Limb (tissue), 2 donors: ENCODE measurements around the gene TXNRD1.
"Not testable (repeated sequence)": the region's sequence is repeated elsewhere in the genome, so short reads cannot be mapped to it uniquely, and the experiment has no call there.

ENCODE experiments used
- DNase-seq, 2 donors: peaks; one replicate each; pipeline ENCODE4 v3.0.0-alpha.2; 2016; ENCODE audit errors: extremely low spot score in 2 of 2

TXNRD1 gene

GRCh38 chr12:104190641-104191176 lies 24.9 kb upstream of the TXNRD1 start:
- no peak for DNase-seq

GRCh38 chr12:104197264-104197663 lies 18.3 kb upstream of the TXNRD1 start:
- DNase-seq, result no peak

- no peak for DNase-seq
These were observed 15.6 kb upstream of the TXNRD1 start for GRCh38 chr12:104199964-104200363.

GRCh38 chr12:104201238-104202001 lies 14.2 kb upstream of the TXNRD1 start:
- peak in 1 of 2 donors; percentile 33 for DNase-seq

- DNase-seq, result no peak
These were observed 10.7 kb upstream of the TXNRD1 start for GRCh38 chr12:104204690-104205480.

GRCh38 chr12:104207416-104208205 lies 8.0 kb upstream of the TXNRD1 start:
- no peak for DNase-seq

- DNase-seq, result no peak
These were observed 3.1 kb upstream of the TXNRD1 start for GRCh38 chr12:104212516-104212915.

- no peak for DNase-seq
These were observed 1.6 kb upstream of the TXNRD1 start for GRCh38 chr12:104213952-104214351.

- no peak for DNase-seq
These were observed 944 bp downstream of the TXNRD1 start for GRCh38 chr12:104216521-104216924.

- DNase-seq, result not testable (repeated sequence)
These were observed 2.9 kb downstream of the TXNRD1 start for GRCh38 chr12:104218506-104218905.

- DNase-seq, result no peak
These were observed 3.4 kb downstream of the TXNRD1 start for GRCh38 chr12:104218935-104219334.

GRCh38 chr12:104219361-104219892 lies 3.8 kb downstream of the TXNRD1 start:
- DNase-seq, result no peak

GRCh38 chr12:104219908-104220404 lies 4.4 kb downstream of the TXNRD1 start:
- DNase-seq, result no peak

GRCh38 chr12:104220931-104221330 lies 5.4 kb downstream of the TXNRD1 start:
- DNase-seq, result no peak

GRCh38 chr12:104222976-104223375 lies 7.4 kb downstream of the TXNRD1 start:
- DNase-seq, result no peak

- DNase-seq, result no peak
These were observed 8.1 kb downstream of the TXNRD1 start for GRCh38 chr12:104223712-104224111.

GRCh38 chr12:104226672-104227071 lies 11.1 kb downstream of the TXNRD1 start:
- DNase-seq, result no peak

- no peak for DNase-seq
These were observed 14.9 kb downstream of the TXNRD1 start for GRCh38 chr12:104230304-104231095.

GRCh38 chr12:104232609-104233280 lies 17.2 kb downstream of the TXNRD1 start:
- no peak for DNase-seq
